GM20000 (cell line): ENCODE measurements around the gene KRT24.

Experiments used
- DNase-seq: peaks from one replicate; pipeline ENCODE4 v3.0.0; 2012; ENCODE audit warnings: low spot score
- TF ChIP-seq, protein P1 (sequence below): IDR thresholded peaks from 2 replicates; pipeline ENCODE4 v1.5.1; 2012; ENCODE audit warnings: mild to moderate bottlenecking, control low read depth; ENCODE audit errors: extremely low read depth, missing control alignments

The KRT24 gene

DNA sequence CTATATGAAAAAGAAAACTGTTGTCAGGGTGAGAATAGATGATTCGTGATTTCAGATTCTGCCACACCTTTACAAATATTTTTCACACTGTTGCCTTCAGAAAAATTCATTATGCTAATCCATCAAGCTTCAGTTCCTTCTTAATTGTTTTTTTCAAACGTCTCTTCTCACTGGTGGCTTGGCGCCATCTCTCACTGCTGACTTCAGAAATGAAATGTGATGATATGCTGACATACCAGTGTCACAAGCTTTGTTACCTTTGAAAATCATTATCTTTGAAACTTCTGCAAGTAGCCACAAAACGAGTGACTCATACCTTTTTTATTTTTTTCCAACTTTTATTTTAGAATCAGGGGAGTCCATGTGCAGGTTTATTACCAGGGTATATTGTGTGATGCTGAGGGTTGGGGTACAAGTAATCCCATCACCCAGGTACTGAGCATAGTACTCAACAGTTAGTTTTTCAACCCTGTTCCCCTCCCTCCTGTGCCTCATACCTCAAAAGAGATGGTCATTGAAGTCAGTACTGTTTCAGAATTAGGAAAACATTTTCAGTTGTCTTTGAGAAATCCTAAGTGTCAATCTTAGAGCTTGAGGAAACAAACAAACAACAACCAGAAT is 24.5 kb downstream of the KRT24 start:
- TF ChIP-seq, protein P1, sequence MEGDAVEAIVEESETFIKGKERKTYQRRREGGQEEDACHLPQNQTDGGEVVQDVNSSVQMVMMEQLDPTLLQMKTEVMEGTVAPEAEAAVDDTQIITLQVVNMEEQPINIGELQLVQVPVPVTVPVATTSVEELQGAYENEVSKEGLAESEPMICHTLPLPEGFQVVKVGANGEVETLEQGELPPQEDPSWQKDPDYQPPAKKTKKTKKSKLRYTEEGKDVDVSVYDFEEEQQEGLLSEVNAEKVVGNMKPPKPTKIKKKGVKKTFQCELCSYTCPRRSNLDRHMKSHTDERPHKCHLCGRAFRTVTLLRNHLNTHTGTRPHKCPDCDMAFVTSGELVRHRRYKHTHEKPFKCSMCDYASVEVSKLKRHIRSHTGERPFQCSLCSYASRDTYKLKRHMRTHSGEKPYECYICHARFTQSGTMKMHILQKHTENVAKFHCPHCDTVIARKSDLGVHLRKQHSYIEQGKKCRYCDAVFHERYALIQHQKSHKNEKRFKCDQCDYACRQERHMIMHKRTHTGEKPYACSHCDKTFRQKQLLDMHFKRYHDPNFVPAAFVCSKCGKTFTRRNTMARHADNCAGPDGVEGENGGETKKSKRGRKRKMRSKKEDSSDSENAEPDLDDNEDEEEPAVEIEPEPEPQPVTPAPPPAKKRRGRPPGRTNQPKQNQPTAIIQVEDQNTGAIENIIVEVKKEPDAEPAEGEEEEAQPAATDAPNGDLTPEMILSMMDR = no peak
- no peak for DNase-seq

DNA sequence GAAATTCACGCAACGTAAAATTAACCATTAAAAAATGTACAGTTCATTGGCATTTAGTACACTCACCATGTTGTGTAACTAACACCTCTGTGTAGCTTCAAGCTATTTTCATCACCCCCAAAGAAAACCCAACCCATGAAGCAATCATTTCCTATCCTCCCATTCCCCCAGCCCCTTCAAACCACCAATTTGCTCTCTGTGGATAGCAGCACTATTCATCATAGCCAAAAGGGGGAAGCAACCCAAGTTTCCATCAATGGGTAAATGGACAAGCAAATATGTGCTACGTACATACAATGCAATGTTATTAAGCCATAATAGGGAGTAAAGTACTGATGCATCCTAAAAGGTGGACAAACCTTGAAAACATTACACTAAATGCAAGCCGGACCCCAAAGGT is 27.6 kb downstream of the KRT24 start:
- DNase-seq = no peak
- TF ChIP-seq, protein P1 = no peak

DNA sequence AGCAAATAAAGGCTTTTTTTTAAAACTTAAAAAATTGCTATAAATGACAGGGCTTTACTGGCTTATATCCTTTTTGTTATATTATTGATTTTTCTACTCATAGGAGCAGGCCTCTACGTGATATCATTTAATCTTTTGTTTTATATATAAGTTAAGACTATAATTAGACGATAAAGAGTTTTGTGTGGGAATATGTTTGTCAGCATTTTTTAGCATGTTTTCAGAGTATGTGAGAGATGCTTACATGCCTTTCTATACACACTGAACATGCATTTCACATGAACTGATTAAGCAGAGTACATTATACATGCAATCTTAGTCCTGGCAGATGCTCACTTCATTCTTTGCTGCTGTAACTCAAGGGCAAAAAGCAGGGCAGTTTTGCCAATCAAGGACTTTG is 30.9 kb downstream of the KRT24 start:
- no peak for DNase-seq
- TF ChIP-seq, protein P1 = no peak

- TF ChIP-seq, protein P1 = no peak
- DNase-seq = no peak
Measured at GRCh38 chr17:40671282-40671681, 32.3 kb downstream of the KRT24 start.

GRCh38 chr17:40666331-40666730 is 37.2 kb downstream of the KRT24 start:
- TF ChIP-seq, protein P1 = no peak
- DNase-seq = no peak

DNA sequence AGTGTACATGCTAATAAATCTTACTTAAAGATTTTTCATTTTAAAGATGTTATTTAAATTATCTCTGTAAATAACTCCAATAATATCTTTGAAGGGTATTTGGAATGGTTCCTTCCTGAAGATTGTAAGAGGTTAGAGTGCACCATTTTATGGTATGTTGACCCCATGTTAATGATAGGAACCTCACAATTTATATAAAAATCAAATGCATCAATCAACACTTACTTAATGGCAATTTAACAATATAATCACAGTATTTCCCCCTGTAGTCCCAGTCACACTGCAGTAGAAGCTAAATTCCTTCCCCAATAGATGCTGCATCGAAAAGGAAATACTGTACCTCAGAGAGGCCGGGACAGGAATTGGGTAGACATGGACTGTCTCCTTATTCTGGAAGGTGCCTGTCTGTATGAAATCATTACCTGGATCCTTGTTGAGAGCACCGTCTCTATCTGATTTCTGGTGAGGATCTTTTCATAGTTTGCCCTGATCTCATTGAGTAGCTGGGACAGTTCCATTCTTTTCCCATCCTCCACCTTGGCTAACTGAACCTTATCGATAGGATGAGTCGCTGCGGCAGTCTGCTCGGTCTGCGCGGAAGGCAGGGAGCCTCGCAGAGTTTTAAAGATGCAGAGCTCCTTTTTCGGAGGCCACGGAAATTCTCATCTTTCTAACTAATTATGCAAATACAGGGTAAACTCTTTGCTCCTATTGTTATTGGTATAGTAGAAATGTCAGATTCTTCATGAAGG is 38.8 kb downstream of the KRT24 start, which contains the start of gene KRT222:
TSS of gene KRT222 (minus strand) at position 596 of the 752 bp plus-strand sequence. CDS start at position 518, 78 bp downstream.
- no peak for DNase-seq
- TF ChIP-seq, protein P1 = no peak

GRCh38 chr17:40663252-40663651 is 40.3 kb downstream of the KRT24 start:
- TF ChIP-seq, protein P1 = no peak
- DNase-seq = no peak
